ENCODE data around the gene LIPC. TPM values are rescaled to one million over a fixed set of nuclear protein-coding genes. Genes with fewer than 3 reads are reported as not detected.

LIPC gene
- total RNA-seq, 4 donors from 2014 or later, result 0.47 TPM; not detected in 3

GRCh38 chr15:58523634-58524033 lies 91.8 kb downstream of the LIPC start:
- Histone ChIP-seq H3K27ac (no peak overlapping the region), H3K27me3 (no peaks in the 10 kb centered on the region), H3K9me3 (no peaks in the 10 kb centered on the region), H3K4me1 (peaks cover 12 to 21% of the 10 kb centered on the region in 2 donors), H3K4me3 (no peak overlapping the region), H3K36me3 (no peaks in the 10 kb centered on the region)
- intact Hi-C loops (cut with DNase I; ENCODE audit: low total_unique reads), result loop anchor here (10.0 kb wide), 1 partner anchor 221 kb away; the partner anchor contains the start of gene ADAM10
- in situ Hi-C loops (cut with MboI; ENCODE audit: low sequenced_read_pairs in 4 of 4), result no loop called here
- ATAC-seq (no peak), DNase-seq (no peak)
- no peak for TF ChIP-seq CTCF (IDR thresholded peaks at IDR 0.05 in 4 of 5, conservative IDR thresholded peaks at IDR 0.05 in 1 of 5)
- TF ChIP-seq POLR2A (IDR thresholded peaks at IDR 0.05), result no peak

DNA sequence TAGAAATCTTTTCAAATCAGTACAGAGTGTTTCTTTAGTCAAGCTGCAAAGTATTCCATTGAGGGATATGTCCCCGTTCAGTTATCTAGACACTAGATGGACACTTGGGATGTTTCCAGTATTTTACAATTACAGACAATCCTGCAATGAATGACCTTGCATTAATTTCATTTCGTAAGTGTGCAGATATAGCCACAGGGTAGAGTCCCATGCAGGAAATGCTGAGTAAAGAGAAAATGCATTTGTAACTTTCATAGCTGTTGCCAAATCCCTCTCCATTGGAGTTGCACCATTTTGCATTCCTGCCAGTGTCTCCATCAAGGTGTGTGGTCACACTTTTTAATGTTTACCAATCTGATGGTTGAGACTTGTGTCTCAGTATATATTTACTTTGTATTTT lies 92.5 kb downstream of the LIPC start:
- no peak overlapping the region for H3K27ac ChIP-seq
- DNase-seq, result no peak
- no peaks in the 10 kb centered on the region for H3K36me3 ChIP-seq
- intact Hi-C loops (cut with DNase I; ENCODE audit: low total_unique reads), result loop anchor here (10.0 kb wide), 1 partner anchor 221 kb away; the partner anchor contains the start of gene ADAM10
- TF ChIP-seq CTCF (IDR thresholded peaks at IDR 0.05 in 4 of 5, conservative IDR thresholded peaks at IDR 0.05 in 1 of 5) (no peak), POLR2A (IDR thresholded peaks at IDR 0.05) (no peak)
- H3K9me3 ChIP-seq, result no peaks in the 10 kb centered on the region
- peaks cover 12 to 21% of the 10 kb centered on the region in 2 donors for H3K4me1 ChIP-seq
- in situ Hi-C loops (cut with MboI; ENCODE audit: low sequenced_read_pairs in 4 of 4), result no loop called here
- no peaks in the 10 kb centered on the region for H3K27me3 ChIP-seq
- H3K4me3 ChIP-seq, result no peak overlapping the region
- ATAC-seq, result no peak

DNA sequence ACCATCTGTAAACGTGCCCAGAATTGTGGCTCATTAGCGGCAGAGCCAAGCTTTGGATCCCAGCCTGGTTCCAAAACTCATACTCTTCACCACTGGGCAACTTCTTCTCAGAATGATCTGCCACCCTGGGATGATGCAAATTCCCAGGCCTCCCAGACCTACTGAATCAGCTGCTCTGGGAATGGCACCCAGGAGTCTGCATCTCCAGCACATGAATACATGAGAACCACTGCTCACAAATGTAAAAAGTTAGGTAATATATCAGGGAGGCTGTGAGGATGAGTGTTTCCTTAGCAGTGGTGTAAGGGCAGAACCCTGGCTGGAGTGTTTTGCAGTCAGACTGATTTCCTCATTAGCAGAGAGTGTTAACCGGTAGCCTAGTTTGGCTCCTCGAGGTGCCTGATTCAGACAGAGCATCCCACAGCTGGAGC lies 94.2 kb downstream of the LIPC start:
- intact Hi-C loops (cut with DNase I; ENCODE audit: low total_unique reads) (loop anchor here (10.0 kb wide), 1 partner anchor 219 kb away; the partner anchor contains the start of gene ADAM10), in situ Hi-C loops (cut with MboI; ENCODE audit: low sequenced_read_pairs in 4 of 4) (no loop called here)
- ATAC-seq (no peak), DNase-seq (no peak)
- no peaks in the 10 kb centered on the region for H3K36me3 ChIP-seq
- no peaks in the 10 kb centered on the region for H3K9me3 ChIP-seq
- H3K27ac ChIP-seq, result no peak overlapping the region
- H3K4me3 ChIP-seq, result no peak overlapping the region
- H3K4me1 ChIP-seq, result peaks cover 12 to 21% of the 10 kb centered on the region in 2 donors
- no peaks in the 10 kb centered on the region for H3K27me3 ChIP-seq
- TF ChIP-seq CTCF (IDR thresholded peaks at IDR 0.05 in 4 of 5, conservative IDR thresholded peaks at IDR 0.05 in 1 of 5), result no peak
- TF ChIP-seq POLR2A (IDR thresholded peaks at IDR 0.05), result no peak

DNA sequence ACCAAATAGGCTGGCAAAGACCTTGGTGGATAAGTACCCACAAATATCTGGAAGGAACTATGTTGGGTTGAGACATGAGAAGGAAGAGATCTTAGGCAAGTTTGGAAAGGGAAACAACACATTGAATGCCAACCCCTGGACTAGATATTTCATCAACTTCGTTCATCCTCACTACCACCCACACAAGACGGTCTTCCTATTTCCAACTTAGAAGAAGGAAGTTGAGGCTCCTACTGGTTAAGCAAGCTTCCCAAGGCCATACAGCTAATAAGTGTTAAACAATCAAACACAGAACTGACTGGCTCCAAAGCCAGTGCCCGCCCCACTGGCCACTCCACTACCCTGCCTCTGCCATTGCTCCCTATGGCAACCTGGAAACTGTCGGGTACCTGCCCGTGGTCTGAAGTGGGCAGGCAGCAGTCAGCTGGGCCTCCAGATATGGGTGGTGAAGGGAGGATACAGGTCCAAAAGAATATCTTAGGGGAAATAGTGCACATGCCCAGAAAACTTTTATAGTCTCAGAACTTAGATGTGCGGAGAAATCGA lies 94.9 kb downstream of the LIPC start:
- intact Hi-C loops (cut with DNase I; ENCODE audit: low total_unique reads) (loop anchor here (10.0 kb wide), 1 partner anchor 218 kb away; the partner anchor contains the start of gene ADAM10), in situ Hi-C loops (cut with MboI; ENCODE audit: low sequenced_read_pairs in 4 of 4) (no loop called here)
- DNase-seq (no peak), ATAC-seq (no peak)
- TF ChIP-seq CTCF (IDR thresholded peaks at IDR 0.05 in 4 of 5, conservative IDR thresholded peaks at IDR 0.05 in 1 of 5) (no peak), POLR2A (IDR thresholded peaks at IDR 0.05) (no peak)
- Histone ChIP-seq H3K36me3 (no peaks in the 10 kb centered on the region), H3K27ac (no peak overlapping the region), H3K9me3 (no peaks in the 10 kb centered on the region), H3K4me3 (no peak overlapping the region), H3K27me3 (no peaks in the 10 kb centered on the region), H3K4me1 (peaks cover 12 to 21% of the 10 kb centered on the region in 2 donors)
